Renal cortical epithelial cell (primary cell): ENCODE data around the gene CAPN1. TPM values are rescaled to one million over a fixed set of nuclear protein-coding genes. Genes with fewer than 3 reads are reported as not detected.

Experiments used
- DNase-seq: peaks from one replicate; pipeline ENCODE4 v3.0.0-alpha.2; 2011; ENCODE audit warnings: low read depth
- total RNA-seq: library from RNA; depleted of rRNA; stranded (reverse); fragments of >200 nt; gene quantifications from 2 replicates; pipeline ENCODE4 v1.2.3, GENCODE V29; 2014

CAPN1 gene
- total RNA-seq, 1 donor from 2014 or later = 223 TPM

DNA sequence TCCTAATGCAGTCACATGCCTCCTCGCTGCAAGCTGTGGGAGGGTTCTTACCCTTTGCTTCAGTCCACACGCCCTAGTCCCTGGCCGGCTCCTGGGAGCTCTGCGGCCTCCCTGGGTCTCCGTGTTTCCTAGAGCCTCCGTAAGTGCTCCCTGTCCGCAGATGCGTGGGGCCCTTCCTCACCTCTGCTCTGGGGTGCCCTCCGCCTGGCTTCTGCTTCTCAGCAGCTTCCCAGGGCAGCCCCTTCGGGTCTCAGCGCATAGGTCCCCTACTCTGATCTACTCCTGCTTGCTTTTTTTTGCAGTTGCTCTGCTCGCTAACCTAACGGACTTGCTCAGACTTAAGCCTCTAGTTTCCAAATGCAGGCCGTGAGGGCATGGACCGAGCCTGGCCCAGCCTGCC lies 22.4 kb downstream of the CAPN1 start:
- no peak for DNase-seq

DNA sequence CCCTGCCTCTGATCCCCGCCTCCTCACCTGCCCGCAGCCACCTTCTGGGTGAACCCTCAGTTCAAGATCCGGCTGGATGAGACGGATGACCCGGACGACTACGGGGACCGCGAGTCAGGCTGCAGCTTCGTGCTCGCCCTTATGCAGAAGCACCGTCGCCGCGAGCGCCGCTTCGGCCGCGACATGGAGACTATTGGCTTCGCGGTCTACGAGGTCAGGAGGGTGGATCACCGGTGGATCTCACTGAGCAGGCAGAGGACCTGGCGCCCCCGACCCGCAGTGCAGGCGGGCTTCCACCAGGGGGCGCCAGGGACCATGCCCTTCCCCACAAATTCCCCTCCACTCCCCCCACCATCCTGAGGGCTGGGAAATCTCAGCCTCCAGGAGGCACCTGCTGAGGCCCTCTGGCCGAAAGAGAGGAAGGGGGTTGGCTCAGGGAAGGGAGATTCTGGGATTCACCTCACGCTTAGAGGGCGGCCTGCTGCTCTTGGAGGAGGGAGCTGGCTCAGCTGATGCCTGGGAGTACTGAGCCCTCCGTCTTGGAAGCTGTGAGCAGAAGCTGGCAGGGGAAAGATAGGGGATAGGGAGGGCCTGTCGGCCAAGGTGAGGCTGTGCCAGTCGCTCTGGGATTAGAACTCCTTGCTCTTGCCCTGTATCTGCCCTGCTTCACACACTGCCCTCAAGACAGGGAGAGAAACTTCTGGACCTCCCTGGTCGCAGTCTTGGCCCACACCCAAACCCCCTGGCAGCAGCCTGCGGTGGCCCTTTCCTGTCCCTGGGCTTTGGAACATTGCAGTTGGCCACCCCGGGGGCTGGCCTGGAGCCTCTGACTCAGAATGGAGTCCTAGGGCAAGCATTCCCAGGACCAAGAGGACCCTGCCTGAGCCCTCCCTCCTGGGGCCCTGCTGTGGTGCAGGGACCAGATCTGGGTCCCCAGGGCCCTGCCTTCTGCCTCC lies 23.2 kb downstream of the CAPN1 start:
- peak; percentile 11 for DNase-seq

DNA sequence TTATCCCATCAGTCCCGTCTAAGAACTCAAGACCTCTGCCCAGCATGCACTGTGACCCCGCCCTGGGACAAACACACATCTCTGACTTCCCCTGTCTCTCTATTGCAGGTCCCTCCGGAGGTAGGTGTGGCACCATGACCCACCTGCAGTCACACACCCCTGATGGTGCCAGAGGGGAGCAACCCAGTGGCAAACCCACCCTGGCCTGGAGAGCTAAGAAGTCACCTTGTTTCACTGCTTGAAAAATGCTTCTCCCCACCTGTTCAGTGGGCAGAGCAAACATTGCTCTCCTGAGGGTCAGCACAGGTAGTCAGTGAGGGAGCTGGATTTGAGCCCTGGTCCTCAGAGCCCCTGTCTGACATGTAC lies 23.9 kb downstream of the CAPN1 start:
- no peak for DNase-seq

DNA sequence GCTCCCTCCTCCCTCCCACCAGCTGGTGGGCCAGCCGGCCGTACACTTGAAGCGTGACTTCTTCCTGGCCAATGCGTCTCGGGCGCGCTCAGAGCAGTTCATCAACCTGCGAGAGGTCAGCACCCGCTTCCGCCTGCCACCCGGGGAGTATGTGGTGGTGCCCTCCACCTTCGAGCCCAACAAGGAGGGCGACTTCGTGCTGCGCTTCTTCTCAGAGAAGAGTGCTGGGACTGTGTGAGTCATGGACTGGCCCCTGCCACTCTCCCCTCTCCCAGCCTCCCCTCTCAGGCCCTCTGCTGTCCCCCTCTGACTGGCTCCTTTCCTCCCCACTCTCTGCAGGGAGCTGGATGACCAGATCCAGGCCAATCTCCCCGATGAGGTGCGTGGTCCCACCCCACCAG lies 24.7 kb downstream of the CAPN1 start:
- no peak for DNase-seq

DNA sequence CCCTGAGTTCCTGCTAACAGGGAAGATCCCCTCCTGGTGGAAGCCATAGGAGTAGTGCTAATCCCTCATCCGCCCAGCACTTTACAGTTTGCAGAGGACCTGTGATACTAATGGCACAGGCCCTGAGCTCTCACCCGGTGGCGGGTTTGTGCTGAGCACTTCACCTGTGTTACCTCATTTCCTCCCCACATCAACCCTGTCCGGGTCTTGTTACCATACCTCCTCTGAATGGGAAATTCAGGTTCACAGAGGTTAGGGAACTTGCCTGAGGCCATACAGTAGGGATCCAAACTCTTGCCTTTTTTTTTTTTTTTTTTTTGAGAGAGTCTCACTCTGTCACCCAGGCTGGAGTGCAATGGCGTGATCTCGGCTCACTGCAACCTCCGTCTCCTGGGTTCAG lies 25.2 kb downstream of the CAPN1 start:
- no peak for DNase-seq

DNA sequence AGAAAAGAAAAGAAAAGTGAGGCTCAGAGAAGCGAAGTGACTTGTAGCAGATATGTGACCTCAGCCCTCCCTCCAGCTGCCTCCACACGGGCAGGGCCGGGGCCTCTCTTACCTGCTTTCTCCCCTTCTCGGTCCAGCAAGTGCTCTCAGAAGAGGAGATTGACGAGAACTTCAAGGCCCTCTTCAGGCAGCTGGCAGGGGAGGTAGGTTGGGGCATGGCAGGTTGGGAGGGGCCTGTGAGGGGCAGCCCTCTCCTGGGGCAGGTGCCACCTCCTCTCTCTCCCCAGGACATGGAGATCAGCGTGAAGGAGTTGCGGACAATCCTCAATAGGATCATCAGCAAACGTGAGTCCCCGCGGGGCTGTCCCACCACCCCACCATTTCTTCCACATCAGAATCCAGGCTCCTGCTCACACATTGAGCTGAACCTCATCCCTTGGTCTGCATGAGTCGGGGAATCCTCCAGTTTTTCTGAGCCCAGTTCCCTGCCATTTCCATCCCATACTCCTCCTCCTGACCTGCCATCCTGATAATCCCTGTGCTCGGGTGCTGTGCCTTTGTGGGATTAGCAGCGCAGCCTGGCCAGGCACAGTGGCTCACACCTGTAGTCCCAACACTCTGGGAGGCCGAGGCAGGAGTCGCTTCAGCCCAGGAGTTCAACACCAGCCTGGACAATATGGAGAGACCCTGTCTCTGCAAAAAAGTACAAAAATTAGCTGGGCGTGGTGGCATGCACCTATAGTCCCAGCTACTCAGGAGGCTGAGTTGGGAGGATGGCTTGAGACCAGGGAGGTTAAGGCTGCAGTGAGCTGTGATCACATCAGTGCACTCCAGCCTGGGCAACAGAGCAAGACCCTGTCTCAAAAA lies 26.4 kb downstream of the CAPN1 start:
- DNase-seq = no peak

DNA sequence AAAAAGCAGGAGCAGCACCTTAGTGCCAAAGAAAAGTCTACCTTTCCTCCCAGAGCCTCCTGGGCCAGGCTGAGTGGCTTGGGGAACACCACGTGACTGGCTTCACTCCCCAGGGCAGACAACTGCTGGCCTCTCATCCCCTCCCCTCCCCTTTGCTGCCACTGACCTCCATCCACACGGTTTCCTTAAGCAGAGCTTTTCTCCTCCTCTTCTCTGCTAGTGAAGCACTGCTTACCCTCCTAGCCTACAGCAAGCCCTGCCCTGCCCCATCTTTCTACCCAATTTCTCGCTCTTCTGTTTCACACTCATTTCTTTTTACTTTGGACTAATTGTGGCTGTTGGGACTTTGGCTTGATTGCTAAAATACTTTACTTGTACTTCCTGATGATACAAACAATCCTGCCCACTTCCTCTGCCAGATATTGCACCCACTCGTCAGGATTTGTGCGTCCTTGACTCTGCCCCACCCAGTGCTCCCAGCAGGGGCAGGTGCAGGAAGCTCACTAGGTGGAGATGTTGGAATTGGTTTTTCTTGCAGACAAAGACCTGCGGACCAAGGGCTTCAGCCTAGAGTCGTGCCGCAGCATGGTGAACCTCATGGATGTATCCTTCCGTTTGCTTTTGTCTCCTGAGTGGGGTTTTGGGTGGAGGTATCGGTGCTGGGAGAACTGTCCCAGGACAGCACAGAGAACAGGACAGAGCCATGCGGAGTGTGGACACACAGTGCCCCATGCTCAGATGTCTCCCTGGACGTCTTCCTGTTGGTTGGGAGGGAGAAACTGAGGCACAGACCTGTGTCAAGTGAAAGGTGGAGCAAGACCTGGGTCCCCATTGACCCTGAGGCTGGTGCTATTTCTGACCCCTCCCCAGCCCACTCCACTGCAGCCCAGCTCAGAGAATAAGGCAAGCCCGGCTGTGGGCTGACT lies 27.3 kb downstream of the CAPN1 start:
- DNase-seq = no peak

DNA sequence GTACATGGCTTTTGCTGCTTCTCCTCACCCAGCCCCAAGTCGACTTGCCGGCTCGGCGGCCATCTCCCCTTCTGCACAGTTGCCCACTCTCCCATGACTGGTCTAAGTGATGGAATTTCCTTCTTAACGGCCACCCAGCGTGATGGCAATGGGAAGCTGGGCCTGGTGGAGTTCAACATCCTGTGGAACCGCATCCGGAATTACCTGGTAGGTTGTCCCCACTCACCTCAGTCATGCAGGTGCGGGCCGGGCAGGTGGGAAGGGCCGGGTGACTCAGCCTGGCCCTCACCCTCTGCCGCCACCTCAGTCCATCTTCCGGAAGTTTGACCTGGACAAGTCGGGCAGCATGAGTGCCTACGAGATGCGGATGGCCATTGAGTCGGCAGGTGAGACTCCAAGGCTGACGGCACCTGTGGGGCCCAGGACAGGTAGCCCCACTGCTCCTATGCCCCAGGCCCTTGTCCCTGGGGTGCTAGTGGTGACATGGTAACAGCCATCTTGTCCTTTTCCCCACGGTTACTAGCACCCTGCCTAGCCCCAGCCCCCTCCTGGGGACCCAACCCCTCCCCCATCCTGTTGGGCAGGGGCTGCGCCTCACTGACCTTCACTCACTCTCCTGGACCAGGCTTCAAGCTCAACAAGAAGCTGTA lies 28.1 kb downstream of the CAPN1 start:
- no peak for DNase-seq

DNA sequence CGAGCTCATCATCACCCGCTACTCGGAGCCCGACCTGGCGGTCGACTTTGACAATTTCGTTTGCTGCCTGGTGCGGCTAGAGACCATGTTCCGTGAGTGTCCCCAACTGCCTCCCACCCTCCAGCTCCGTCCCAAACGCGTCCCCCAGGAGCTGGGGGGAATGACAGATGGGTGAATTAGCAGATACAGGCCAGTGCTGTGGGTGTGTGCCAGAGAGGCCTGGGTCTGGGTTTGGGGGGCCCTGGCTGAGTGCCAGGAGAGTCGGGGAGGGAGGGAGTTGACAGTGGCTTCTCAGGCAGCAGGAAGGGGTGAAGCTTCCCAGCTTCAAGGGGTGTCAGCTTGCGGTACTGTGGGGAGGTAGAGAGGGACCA lies 28.6 kb downstream of the CAPN1 start:
- DNase-seq = no peak

DNA sequence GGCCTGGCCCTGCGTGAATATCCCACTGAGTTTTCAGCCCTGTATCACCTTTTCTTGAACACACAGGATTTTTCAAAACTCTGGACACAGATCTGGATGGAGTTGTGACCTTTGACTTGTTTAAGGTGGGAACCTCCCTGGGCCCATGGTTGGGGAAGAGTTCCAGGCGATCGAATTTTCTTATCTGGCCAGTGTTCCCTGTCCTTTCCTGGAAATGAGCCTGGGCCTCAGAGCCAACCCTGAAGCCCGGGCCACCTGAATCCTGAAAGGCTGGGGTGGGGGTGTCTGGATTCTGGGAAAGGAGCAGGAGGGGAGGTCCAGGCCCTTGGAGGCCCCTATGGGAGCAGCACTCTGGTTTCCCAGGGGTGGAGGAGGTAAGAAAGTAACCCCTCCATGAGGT lies 29.0 kb downstream of the CAPN1 start:
- DNase-seq = no peak

DNA sequence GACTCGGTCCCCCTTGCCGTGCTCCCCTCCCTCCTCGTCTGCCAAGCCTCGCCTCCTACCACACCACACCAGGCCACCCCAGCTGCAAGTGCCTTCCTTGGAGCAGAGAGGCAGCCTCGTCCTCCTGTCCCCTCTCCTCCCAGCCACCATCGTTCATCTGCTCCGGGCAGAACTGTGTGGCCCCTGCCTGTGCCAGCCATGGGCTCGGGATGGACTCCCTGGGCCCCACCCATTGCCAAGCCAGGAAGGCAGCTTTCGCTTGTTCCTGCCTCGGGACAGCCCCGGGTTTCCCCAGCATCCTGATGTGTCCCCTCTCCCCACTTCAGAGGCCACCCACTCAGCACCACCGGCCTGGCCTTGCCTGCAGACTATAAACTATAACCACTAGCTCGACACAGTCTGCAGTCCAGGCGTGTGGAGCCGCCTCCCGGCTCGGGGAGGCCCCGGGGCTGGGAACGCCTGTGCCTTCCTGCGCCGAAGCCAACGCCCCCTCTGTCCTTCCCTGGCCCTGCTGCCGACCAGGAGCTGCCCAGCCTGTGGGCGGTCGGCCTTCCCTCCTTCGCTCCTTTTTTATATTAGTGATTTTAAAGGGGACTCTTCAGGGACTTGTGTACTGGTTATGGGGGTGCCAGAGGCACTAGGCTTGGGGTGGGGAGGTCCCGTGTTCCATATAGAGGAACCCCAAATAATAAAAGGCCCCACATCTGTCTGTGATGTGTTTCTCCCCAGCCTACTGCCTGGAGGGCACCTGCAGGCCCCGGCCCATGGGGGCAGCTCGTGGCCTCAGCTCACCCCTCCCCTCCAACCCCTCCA lies 29.8 kb downstream of the CAPN1 start:
- DNase-seq = no peak

DNA sequence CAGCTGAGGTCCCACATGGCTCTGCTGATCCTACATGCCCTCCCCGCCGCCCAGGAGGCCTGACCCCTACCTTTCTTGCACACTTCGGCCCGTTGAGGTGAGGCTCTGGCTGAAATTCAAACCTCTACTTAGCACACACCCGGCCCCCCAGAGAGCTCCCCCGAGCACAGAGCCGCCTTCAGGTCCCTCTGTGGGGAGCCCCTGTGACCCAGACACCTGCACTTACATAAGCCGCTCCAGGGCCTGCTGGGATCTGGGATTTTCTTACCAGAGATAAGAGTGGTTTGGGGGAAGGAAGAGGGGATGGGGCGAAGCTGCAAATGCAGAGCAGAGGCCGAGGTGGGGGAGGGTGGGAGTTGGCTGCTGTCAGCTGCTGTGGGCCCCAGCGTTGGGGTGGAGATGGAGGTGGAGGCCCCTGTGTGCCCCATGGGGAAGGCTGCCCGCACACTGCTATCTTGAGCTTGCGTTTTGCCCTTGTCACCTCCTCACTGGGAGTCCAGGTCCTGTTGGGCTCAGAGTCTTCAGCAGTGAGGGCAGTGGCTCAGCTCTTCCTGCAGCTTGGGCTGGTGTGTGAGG lies 30.6 kb downstream of the CAPN1 start:
- no peak for DNase-seq

DNA sequence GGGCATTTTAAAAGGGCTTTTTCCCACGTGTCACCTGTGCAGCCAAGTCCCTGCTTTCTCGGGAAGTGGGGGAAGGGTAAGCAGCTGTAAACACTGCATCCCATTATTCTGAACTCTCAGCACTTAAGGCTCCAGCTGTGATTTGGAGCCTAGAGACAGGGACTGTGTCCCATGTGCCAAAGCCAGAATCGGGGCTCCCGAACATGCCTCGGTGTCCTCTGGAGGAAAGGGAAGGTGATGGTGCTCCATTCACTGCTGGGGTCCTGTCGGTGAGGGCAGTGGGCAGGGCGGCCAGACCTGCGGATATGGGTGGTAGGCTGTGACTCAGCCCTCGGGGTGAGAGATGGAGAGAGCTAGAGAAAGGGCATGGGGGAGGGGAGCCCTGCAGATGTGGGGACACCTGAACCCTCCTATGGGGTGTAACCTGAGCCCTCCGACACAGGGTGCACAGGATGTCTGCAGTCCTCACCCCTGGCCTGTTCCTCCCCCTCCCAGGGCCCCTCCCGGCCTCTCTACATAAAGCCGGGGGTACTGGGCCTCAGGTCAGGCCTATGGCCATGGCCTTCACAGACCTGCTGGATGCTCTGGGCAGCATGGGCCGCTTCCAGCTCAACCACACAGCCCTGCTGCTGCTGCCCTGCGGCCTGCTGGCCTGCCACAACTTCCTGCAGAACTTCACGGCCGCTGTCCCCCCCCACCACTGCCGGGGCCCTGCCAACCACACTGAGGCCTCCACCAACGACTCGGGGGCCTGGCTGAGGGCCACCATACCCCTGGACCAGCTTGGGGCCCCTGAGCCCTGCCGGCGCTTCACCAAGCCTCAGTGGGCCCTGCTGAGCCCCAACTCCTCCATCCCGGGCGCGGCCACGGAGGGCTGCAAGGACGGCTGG lies 31.8 kb downstream of the CAPN1 start:
- peak; percentile 6 for DNase-seq

DNA sequence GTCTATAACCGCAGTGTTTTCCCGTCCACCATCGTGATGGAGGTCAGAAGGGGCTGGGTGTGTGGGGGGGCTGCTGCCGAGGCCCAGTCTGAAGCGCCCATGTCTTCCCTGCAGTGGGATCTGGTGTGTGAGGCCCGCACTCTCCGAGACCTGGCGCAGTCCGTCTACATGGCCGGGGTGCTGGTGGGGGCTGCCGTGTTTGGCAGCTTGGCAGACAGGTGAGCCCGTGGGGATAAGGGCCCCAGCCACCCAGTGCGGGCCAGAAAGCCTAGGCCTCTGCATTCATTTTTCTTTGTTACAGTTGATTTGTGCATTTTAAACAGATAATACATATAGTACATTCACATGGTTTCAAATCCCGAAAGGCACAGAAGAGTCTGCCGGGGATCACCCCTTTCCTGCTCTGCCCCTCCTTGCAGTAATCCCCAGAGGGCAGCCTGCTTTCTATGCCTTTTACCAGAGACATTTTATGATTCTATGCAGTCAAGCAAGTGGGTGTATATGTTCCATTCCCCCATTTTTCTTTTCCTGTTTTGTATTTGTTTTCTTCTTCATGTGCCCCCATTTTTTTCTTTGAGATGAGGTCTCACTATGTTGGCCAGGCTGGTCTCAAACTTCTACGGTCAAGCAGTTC lies 32.6 kb downstream of the CAPN1 start:
- DNase-seq = no peak

DNA sequence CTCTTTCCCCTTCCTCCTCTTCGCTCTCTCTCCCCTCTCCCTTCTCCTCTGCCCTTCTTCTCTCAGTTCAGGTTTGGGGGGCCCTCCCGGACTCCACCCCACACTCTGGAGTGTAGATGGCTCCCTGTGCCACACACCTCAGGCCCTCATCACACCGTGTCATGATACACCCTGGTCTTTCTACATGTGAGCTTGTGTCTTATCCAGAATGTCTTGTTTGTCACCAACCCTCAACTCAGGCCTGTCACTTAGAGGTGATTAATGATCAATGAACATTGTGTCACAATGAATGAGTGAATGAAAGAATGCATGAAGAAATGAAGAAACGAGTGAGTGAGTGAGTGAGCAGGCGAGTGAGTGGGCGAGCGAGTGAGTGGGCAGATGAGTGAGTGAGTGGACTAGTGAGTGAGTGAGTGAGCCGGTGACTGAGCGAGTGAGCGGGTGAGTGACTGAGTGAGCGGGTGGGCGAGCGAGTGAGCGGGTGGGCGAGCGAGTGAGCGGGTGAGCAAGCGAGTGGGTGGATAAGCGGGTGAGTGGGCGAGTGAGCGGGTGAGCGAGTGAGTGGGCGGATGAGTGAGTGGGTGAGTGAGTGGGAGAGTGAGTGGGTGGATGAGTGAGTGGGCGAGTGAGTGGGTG lies 33.8 kb downstream of the CAPN1 start:
- DNase-seq = no peak

DNA sequence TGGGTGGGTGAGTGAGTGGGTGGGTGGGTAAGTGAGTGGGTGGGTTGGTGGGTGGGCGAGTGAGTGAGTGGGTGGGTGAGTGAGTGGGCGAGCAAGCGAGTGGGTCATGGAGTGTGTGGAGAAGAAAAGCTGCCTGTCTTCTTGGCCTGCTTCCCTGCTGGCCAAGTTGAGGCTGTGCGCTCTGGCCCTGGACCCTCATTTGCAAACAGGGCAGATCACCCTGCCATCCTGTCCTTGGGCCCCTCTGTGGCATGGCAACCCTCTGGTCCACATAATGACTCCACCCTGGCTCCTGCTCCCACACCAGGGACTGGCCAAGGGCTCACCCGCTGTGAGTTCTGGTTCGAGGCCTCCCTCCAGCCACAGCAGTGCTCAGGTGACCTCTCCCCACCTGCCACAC lies 35.1 kb downstream of the CAPN1 start:
- no peak for DNase-seq

DNA sequence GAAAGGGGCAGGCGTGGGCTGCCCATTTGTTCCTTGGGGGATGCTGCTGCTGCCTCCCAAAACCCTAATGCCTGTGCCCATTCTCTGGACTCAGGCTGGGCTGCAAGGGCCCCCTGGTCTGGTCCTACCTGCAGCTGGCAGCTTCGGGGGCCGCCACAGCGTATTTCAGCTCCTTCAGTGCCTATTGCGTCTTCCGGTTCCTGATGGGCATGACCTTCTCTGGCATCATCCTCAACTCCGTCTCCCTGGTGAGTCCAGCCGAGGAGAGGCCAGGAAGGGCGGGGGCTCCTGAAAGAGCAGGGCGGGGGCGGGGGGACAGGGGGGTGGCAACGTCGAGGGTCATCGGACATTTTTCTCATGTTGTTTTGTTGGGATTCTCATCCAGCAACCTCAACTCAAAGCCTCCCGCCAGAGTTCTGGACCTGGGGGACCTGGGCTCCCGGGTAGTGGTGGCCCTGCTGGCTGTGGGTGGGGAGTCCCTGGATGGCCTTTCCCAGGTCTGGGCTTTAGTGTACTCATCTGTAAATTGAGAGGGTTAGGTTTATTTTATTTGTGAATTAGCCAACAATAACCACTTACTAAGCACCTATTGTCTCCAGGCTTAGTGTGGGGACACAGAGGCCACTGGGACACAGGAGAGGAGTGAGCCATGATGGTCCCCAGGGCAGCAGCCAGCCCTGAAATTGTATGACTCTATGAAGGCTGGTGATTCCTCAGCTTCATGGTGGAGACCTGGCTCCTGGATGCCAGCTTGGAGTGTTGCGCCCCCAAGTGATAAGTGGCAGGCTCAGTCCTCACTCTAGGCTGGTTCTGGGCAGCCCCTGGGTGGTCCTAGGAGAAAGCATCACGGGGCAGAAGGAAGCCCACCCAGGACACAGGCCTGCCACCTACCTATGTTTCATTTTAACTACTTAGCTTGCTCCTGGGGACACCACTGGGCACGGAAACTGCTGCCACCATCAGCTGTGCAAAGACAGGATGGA lies 36.0 kb downstream of the CAPN1 start:
- DNase-seq = no peak
